Muscle layer of duodenum (tissue), 2 donors: ENCODE results near the gene ARF3.

Experiments
- H3K27ac ChIP-seq: one replicate; pipeline ENCODE4 v1.7.0; 2013; ENCODE audit warnings: mild to moderate bottlenecking, low read length
- H3K27me3 ChIP-seq: one replicate; pipeline ENCODE4 v1.7.0; 2013; ENCODE audit warnings: low read depth, mild to moderate bottlenecking, control low read depth, low read length
- H3K36me3 ChIP-seq, 2 donors: one replicate each; pipeline ENCODE4 v1.7.0; 2013; ENCODE audit warnings: low read length in 2 of 2, control low read depth in 1 of 2, mild to moderate bottlenecking in 1 of 2; ENCODE audit not compliant: insufficient read depth in 2 of 2, control insufficient read depth in 1 of 2
- H3K4me1 ChIP-seq, 2 donors: one replicate each; pipeline ENCODE4 v1.7.0; 2013; ENCODE audit warnings: low read length in 2 of 2, mild to moderate bottlenecking in 2 of 2, control low read depth in 1 of 2, moderate library complexity in 1 of 2; ENCODE audit not compliant: insufficient read depth in 2 of 2, control insufficient read depth in 1 of 2
- H3K4me3 ChIP-seq, 2 donors: one replicate each; pipeline ENCODE4 v1.7.0; 2013; ENCODE audit warnings: low read length in 2 of 2, low read depth in 1 of 2, mild to moderate bottlenecking in 1 of 2
- H3K9me3 ChIP-seq, 2 donors: one replicate each; pipeline ENCODE4 v1.7.0; 2013; ENCODE audit warnings: low read length in 2 of 2, control low read depth in 1 of 2, mild to moderate bottlenecking in 1 of 2; ENCODE audit not compliant: control insufficient read depth in 1 of 2
- donor health status: healthy.

ARF3 gene

GRCh38 chr12:48980389-48980952 is 23.2 kb upstream of the ARF3 start:
- peaks cover 8 to 41% of the 10 kb centered on the region in 2 donors for H3K4me1 ChIP-seq
- H3K27me3 ChIP-seq: peaks cover 65% of the 10 kb centered on the region

GRCh38 chr12:48979602-48980388 is 22.5 kb upstream of the ARF3 start:
- Histone ChIP-seq H3K4me1 (peaks cover 8 to 41% of the 10 kb centered on the region in 2 donors), H3K9me3 (no peaks in the 10 kb centered on the region), H3K27ac (no peak overlapping the region), H3K4me3 (peak overlapping the region; percentile 49 to 59), H3K27me3 (peaks cover 65% of the 10 kb centered on the region), H3K36me3 (no peaks in the 10 kb centered on the region)

More at GRCh38 chr12:48980389-48980952, 23.2 kb upstream of the ARF3 start:
- Histone ChIP-seq H3K9me3 (no peaks in the 10 kb centered on the region), H3K27ac (no peak overlapping the region), H3K4me3 (peak overlapping the region; percentile 49 to 59), H3K36me3 (no peaks in the 10 kb centered on the region)

GRCh38 chr12:48978741-48979601 is 21.7 kb upstream of the ARF3 start:
- H3K27ac ChIP-seq: no peak overlapping the region
- peaks cover 8 to 41% of the 10 kb centered on the region in 2 donors for H3K4me1 ChIP-seq
- peak overlapping the region; percentile 49 to 59 for H3K4me3 ChIP-seq
- no peaks in the 10 kb centered on the region for H3K9me3 ChIP-seq
- H3K36me3 ChIP-seq: no peaks in the 10 kb centered on the region
- peaks cover 66% of the 10 kb centered on the region for H3K27me3 ChIP-seq

- Histone ChIP-seq H3K36me3 (no peaks in the 10 kb centered on the region), H3K4me1 (peaks cover 8 to 41% of the 10 kb centered on the region in 2 donors), H3K9me3 (no peaks in the 10 kb centered on the region), H3K27me3 (peaks cover 66% of the 10 kb centered on the region), H3K4me3 (peak within 1 kb of the TSS; percentile 49 to 59), H3K27ac (no peak within 1 kb of the TSS)
These were observed 21.0 kb upstream of the ARF3 start, which contains the start of gene WNT1 for GRCh38 chr12:48978291-48978740. Gene WNT1 (plus strand): TSS chr12:48978322. CDS start chr12:48978651, 329 bp downstream.

- Histone ChIP-seq H3K27ac (no peak overlapping the region), H3K4me1 (peaks cover 8 to 41% of the 10 kb centered on the region in 2 donors), H3K9me3 (no peaks in the 10 kb centered on the region), H3K27me3 (peaks cover 71% of the 10 kb centered on the region), H3K4me3 (peak overlapping the region in 1 of 2 donors; percentile 59), H3K36me3 (no peaks in the 10 kb centered on the region)
These were observed 20.3 kb upstream of the ARF3 start for GRCh38 chr12:48977290-48978281.

GRCh38 chr12:48973941-48974673 is 16.8 kb upstream of the ARF3 start:
- H3K4me1 ChIP-seq: peaks cover 8 to 36% of the 10 kb centered on the region in 2 donors
- H3K36me3 ChIP-seq: no peaks in the 10 kb centered on the region
- H3K27ac ChIP-seq: no peak overlapping the region
- H3K27me3 ChIP-seq: peaks cover 73% of the 10 kb centered on the region
- H3K9me3 ChIP-seq: no peaks in the 10 kb centered on the region
- H3K4me3 ChIP-seq: no peak overlapping the region

- Histone ChIP-seq H3K27ac (no peak overlapping the region), H3K4me1 (peaks cover 5 to 30% of the 10 kb centered on the region in 2 donors), H3K9me3 (no peaks in the 10 kb centered on the region), H3K36me3 (no peaks in the 10 kb centered on the region), H3K27me3 (peaks cover 69% of the 10 kb centered on the region), H3K4me3 (no peak overlapping the region)
These were observed 16.2 kb upstream of the ARF3 start for GRCh38 chr12:48973531-48973930.

GRCh38 chr12:48972952-48973483 is 15.7 kb upstream of the ARF3 start:
- peaks cover 5 to 25% of the 10 kb centered on the region in 2 donors for H3K4me1 ChIP-seq
- H3K27me3 ChIP-seq: peaks cover 67% of the 10 kb centered on the region
- no peaks in the 10 kb centered on the region for H3K9me3 ChIP-seq
- H3K27ac ChIP-seq: no peak overlapping the region
- H3K4me3 ChIP-seq: no peak overlapping the region
- no peaks in the 10 kb centered on the region for H3K36me3 ChIP-seq

- Histone ChIP-seq H3K27ac (no peak overlapping the region), H3K4me3 (no peak overlapping the region), H3K9me3 (no peaks in the 10 kb centered on the region), H3K36me3 (no peaks in the 10 kb centered on the region), H3K27me3 (peaks cover 61% of the 10 kb centered on the region), H3K4me1 (peaks cover 5 to 21% of the 10 kb centered on the region in 2 donors)
These were observed 15.1 kb upstream of the ARF3 start for GRCh38 chr12:48972213-48972951.
